ENCODE measurements around the gene BPI.
"Not testable (repeated sequence)": the region's sequence is repeated elsewhere in the genome, so short reads cannot be mapped to it uniquely, and the experiment has no call there.

The BPI gene

GRCh38 chr20:38307371-38308046 is 3.6 kb downstream of the BPI start:
- no peak for ATAC-seq
- no peaks in the 10 kb centered on the region for H3K36me3 Mint-ChIP-seq
- H3K9me3 Mint-ChIP-seq = no peaks in the 10 kb centered on the region
- no peak overlapping the region for H3K4me3 Mint-ChIP-seq
- H3K27ac Mint-ChIP-seq = no peak overlapping the region
- peaks cover 26% of the 10 kb centered on the region for H3K4me1 Mint-ChIP-seq
- no peak for DNase-seq (ENCODE audit: low spot score in 2 of 2)

GRCh38 chr20:38308047-38308438 is 4.1 kb downstream of the BPI start:
- no peak overlapping the region for H3K27ac Mint-ChIP-seq
- DNase-seq (ENCODE audit: low spot score in 2 of 2) (no peak), ATAC-seq (no peak)
- H3K36me3 Mint-ChIP-seq = no peaks in the 10 kb centered on the region
- H3K4me3 Mint-ChIP-seq = no peak overlapping the region
- H3K9me3 Mint-ChIP-seq = no peaks in the 10 kb centered on the region
- peaks cover 21% of the 10 kb centered on the region for H3K4me1 Mint-ChIP-seq

GRCh38 chr20:38308447-38308846 is 4.5 kb downstream of the BPI start:
- H3K9me3 Mint-ChIP-seq = no peaks in the 10 kb centered on the region
- DNase-seq (ENCODE audit: low spot score in 2 of 2) (no peak), ATAC-seq (no peak)
- no peak overlapping the region for H3K4me3 Mint-ChIP-seq
- H3K27ac Mint-ChIP-seq = no peak overlapping the region
- no peaks in the 10 kb centered on the region for H3K36me3 Mint-ChIP-seq
- H3K4me1 Mint-ChIP-seq = peaks cover 16% of the 10 kb centered on the region

GRCh38 chr20:38311091-38311490 is 7.1 kb downstream of the BPI start:
- no peaks in the 10 kb centered on the region for H3K9me3 Mint-ChIP-seq
- DNase-seq (ENCODE audit: low spot score in 2 of 2) = no peak
- no peaks in the 10 kb centered on the region for H3K36me3 Mint-ChIP-seq
- no peak overlapping the region for H3K4me3 Mint-ChIP-seq
- no peaks in the 10 kb centered on the region for H3K4me1 Mint-ChIP-seq
- no peak for ATAC-seq
- no peak overlapping the region for H3K27ac Mint-ChIP-seq

GRCh38 chr20:38311491-38311890 is 7.5 kb downstream of the BPI start:
- no peaks in the 10 kb centered on the region for H3K36me3 Mint-ChIP-seq
- H3K4me3 Mint-ChIP-seq = no peak overlapping the region
- DNase-seq (ENCODE audit: low spot score in 2 of 2) (no peak), ATAC-seq (no peak)
- H3K9me3 Mint-ChIP-seq = no peaks in the 10 kb centered on the region
- H3K4me1 Mint-ChIP-seq = no peaks in the 10 kb centered on the region
- H3K27ac Mint-ChIP-seq = no peak overlapping the region

GRCh38 chr20:38313676-38314075 is 9.7 kb downstream of the BPI start:
- DNase-seq (ENCODE audit: low spot score in 2 of 2) (no peak), ATAC-seq (no peak)
- H3K36me3 Mint-ChIP-seq = no peaks in the 10 kb centered on the region
- H3K9me3 Mint-ChIP-seq = no peaks in the 10 kb centered on the region
- H3K4me1 Mint-ChIP-seq = no peaks in the 10 kb centered on the region
- H3K4me3 Mint-ChIP-seq = no peak overlapping the region
- H3K27ac Mint-ChIP-seq = no peak overlapping the region

GRCh38 chr20:38314350-38314749 is 10.4 kb downstream of the BPI start:
- not testable (repeated sequence) for H3K4me1 Mint-ChIP-seq; DNase-seq (ENCODE audit: low spot score in 2 of 2); H3K27ac Mint-ChIP-seq; H3K9me3 Mint-ChIP-seq; H3K4me3 Mint-ChIP-seq; H3K36me3 Mint-ChIP-seq; ATAC-seq

- H3K4me1 Mint-ChIP-seq = no peaks in the 10 kb centered on the region
- no peaks in the 10 kb centered on the region for H3K36me3 Mint-ChIP-seq
- ATAC-seq (no peak), DNase-seq (ENCODE audit: low spot score in 2 of 2) (no peak)
- H3K27ac Mint-ChIP-seq = no peak overlapping the region
- no peaks in the 10 kb centered on the region for H3K9me3 Mint-ChIP-seq
- H3K4me3 Mint-ChIP-seq = no peak overlapping the region
Observed at GRCh38 chr20:38315290-38315966, 11.5 kb downstream of the BPI start.

GRCh38 chr20:38316341-38316740 is 12.4 kb downstream of the BPI start:
- no peaks in the 10 kb centered on the region for H3K9me3 Mint-ChIP-seq
- no peaks in the 10 kb centered on the region for H3K36me3 Mint-ChIP-seq
- no peak for DNase-seq (ENCODE audit: low spot score in 2 of 2)
- no peak overlapping the region for H3K27ac Mint-ChIP-seq
- H3K4me1 Mint-ChIP-seq = no peaks in the 10 kb centered on the region
- no peak for ATAC-seq
- no peak overlapping the region for H3K4me3 Mint-ChIP-seq

- H3K4me1 Mint-ChIP-seq = no peaks in the 10 kb centered on the region
- H3K27ac Mint-ChIP-seq = no peak overlapping the region
- no peaks in the 10 kb centered on the region for H3K36me3 Mint-ChIP-seq
- no peak for DNase-seq (ENCODE audit: low spot score in 2 of 2)
- ATAC-seq = no peak
- H3K4me3 Mint-ChIP-seq = no peak overlapping the region
- H3K9me3 Mint-ChIP-seq = no peaks in the 10 kb centered on the region
Observed at GRCh38 chr20:38317422-38317821, 13.5 kb downstream of the BPI start.

- H3K36me3 Mint-ChIP-seq = no peaks in the 10 kb centered on the region
- no peak for ATAC-seq
Observed at GRCh38 chr20:38320221-38320620, 16.3 kb downstream of the BPI start.

GRCh38 chr20:38321959-38322598 is 18.1 kb downstream of the BPI start:
- H3K4me3 Mint-ChIP-seq = no peak overlapping the region
- H3K9me3 Mint-ChIP-seq = no peaks in the 10 kb centered on the region
- ATAC-seq (no peak), DNase-seq (ENCODE audit: low spot score in 2 of 2) (no peak)
- H3K27ac Mint-ChIP-seq = no peak overlapping the region
- no peaks in the 10 kb centered on the region for H3K36me3 Mint-ChIP-seq
- no peaks in the 10 kb centered on the region for H3K4me1 Mint-ChIP-seq

More at GRCh38 chr20:38320221-38320620, 16.3 kb downstream of the BPI start:
- H3K4me1 Mint-ChIP-seq = no peaks in the 10 kb centered on the region
- no peaks in the 10 kb centered on the region for H3K9me3 Mint-ChIP-seq
- no peak overlapping the region for H3K4me3 Mint-ChIP-seq
- no peak overlapping the region for H3K27ac Mint-ChIP-seq
- DNase-seq (ENCODE audit: low spot score in 2 of 2) = no peak

GRCh38 chr20:38324159-38324558 is 20.2 kb downstream of the BPI start:
- Mint-ChIP-seq H3K4me1 (no peaks in the 10 kb centered on the region), H3K4me3 (no peak overlapping the region), H3K9me3 (no peaks in the 10 kb centered on the region), H3K27ac (no peak overlapping the region), H3K36me3 (no peaks in the 10 kb centered on the region)
- ATAC-seq (no peak), DNase-seq (ENCODE audit: low spot score in 2 of 2) (no peak)

- ATAC-seq (no peak), DNase-seq (ENCODE audit: low spot score in 2 of 2) (no peak)
- Mint-ChIP-seq H3K4me1 (no peaks in the 10 kb centered on the region), H3K9me3 (no peaks in the 10 kb centered on the region), H3K4me3 (no peak overlapping the region), H3K36me3 (no peaks in the 10 kb centered on the region), H3K27ac (no peak overlapping the region)
Observed at GRCh38 chr20:38325167-38325566, 21.2 kb downstream of the BPI start.

GRCh38 chr20:38325905-38326304 is 21.9 kb downstream of the BPI start:
- H3K27ac Mint-ChIP-seq = no peak overlapping the region
- H3K36me3 Mint-ChIP-seq = no peaks in the 10 kb centered on the region
- no peak overlapping the region for H3K4me3 Mint-ChIP-seq
- ATAC-seq (no peak), DNase-seq (ENCODE audit: low spot score in 2 of 2) (no peak)
- no peaks in the 10 kb centered on the region for H3K4me1 Mint-ChIP-seq
- no peaks in the 10 kb centered on the region for H3K9me3 Mint-ChIP-seq

GRCh38 chr20:38326309-38326708 is 22.4 kb downstream of the BPI start:
- Mint-ChIP-seq H3K4me3 (no peak overlapping the region), H3K36me3 (no peaks in the 10 kb centered on the region), H3K9me3 (no peaks in the 10 kb centered on the region), H3K4me1 (no peaks in the 10 kb centered on the region), H3K27ac (no peak overlapping the region)
- no peak for ATAC-seq
- no peak for DNase-seq (ENCODE audit: low spot score in 2 of 2)

Data from stimulated activated effector memory CD8-positive, alpha-beta T cell treated with anti-CD3 and anti-CD28 coated beads, Interleukin-12 subunit alpha, Interleukin-12 subunit beta, amount 100 ng/mL, for 72 hours (primary cell).